NCI-H69 (cell line): ENCODE measurements around the gene HS6ST1.

Source experiments
- DNase-seq: peaks from one replicate; lab custom pipeline; 2025; lab: John Stamatoyannopoulos, UW

The HS6ST1 gene

GRCh38 chr2:128347701-128348539 lies 29.3 kb upstream of the HS6ST1 start:
- DNase-seq, result peak; percentile 35

- no peak for DNase-seq
Measured at GRCh38 chr2:128347171-128347558, 28.5 kb upstream of the HS6ST1 start.

- no peak for DNase-seq
Measured at GRCh38 chr2:128346291-128347170, 27.9 kb upstream of the HS6ST1 start.

GRCh38 chr2:128345436-128346165 lies 26.9 kb upstream of the HS6ST1 start:
- DNase-seq, result no peak

GRCh38 chr2:128344101-128344500 lies 25.4 kb upstream of the HS6ST1 start:
- DNase-seq, result no peak

- no peak for DNase-seq
Measured at GRCh38 chr2:128343459-128343858, 24.8 kb upstream of the HS6ST1 start.

GRCh38 chr2:128342550-128342949 lies 23.9 kb upstream of the HS6ST1 start:
- DNase-seq, result no peak

- no peak for DNase-seq
Measured at GRCh38 chr2:128341621-128342020, 23.0 kb upstream of the HS6ST1 start.

GRCh38 chr2:128332091-128332634 lies 13.5 kb upstream of the HS6ST1 start:
- DNase-seq, result no peak

GRCh38 chr2:128330583-128330982 lies 11.9 kb upstream of the HS6ST1 start:
- no peak for DNase-seq

- DNase-seq, result no peak
Measured at GRCh38 chr2:128329607-128330006, 10.9 kb upstream of the HS6ST1 start.

- no peak for DNase-seq
Measured at GRCh38 chr2:128327180-128327964, 8.7 kb upstream of the HS6ST1 start.

- DNase-seq, result no peak
Measured at GRCh38 chr2:128326346-128326745, 7.7 kb upstream of the HS6ST1 start.

GRCh38 chr2:128325611-128326181 lies 7.0 kb upstream of the HS6ST1 start:
- no peak for DNase-seq

GRCh38 chr2:128324897-128325410 lies 6.3 kb upstream of the HS6ST1 start:
- DNase-seq, result no peak

- peak; percentile 24 for DNase-seq
Measured at GRCh38 chr2:128324008-128324896, 5.6 kb upstream of the HS6ST1 start.

GRCh38 chr2:128323555-128323931 lies 4.9 kb upstream of the HS6ST1 start:
- DNase-seq, result no peak

GRCh38 chr2:128322715-128323554 lies 4.3 kb upstream of the HS6ST1 start:
- no peak for DNase-seq
